Heart right ventricle (tissue), 16 donors: Measurements from ENCODE around the gene TMEM212. TPM values are rescaled to one million over a fixed set of nuclear protein-coding genes. Genes with fewer than 3 reads are reported as not detected.

ENCODE experiments used
- ATAC-seq, 8 donors: fragments of 200-7000 bp; cut with Tn5 transposase; one replicate each; pipeline ENCODE4 v1.9.1; 2020; ENCODE audit warnings: mild to moderate bottlenecking in 8 of 8, moderate library complexity in 8 of 8, moderate number of reproducible peaks in 1 of 8
- DNase-seq, 2 donors: peaks; one replicate each; pipeline ENCODE4 v3.0.0-alpha.2; 2020
- H3K27ac ChIP-seq, 10 donors: fragments of 200-600 bp; sonication (generic) in 2 of 10; one replicate each; pipeline versions ENCODE4 v1.5.0 to v1.8.0; 2020 to 2022; ENCODE audit warnings: mild to moderate bottlenecking in 3 of 10
- H3K27me3 ChIP-seq, 7 donors: fragments of 200-600 bp; one replicate each; pipeline ENCODE4 v1.8.0; 2021 to 2022; ENCODE audit warnings: mild to moderate bottlenecking in 2 of 7
- H3K36me3 ChIP-seq, 9 donors: fragments of 200-600 bp; sonication (generic) in 1 of 9; one replicate each; pipeline versions ENCODE4 v1.5.0 to v1.8.0; 2020 to 2022; ENCODE audit warnings: mild to moderate bottlenecking in 2 of 9
- H3K4me1 ChIP-seq, 9 donors: fragments of 200-600 bp; sonication (generic) in 1 of 9; one replicate each; pipeline versions ENCODE4 v1.5.0 to v1.8.0; 2020 to 2022; ENCODE audit warnings: mild to moderate bottlenecking in 4 of 9
- H3K4me3 ChIP-seq, 10 donors: fragments of 200-600 bp; sonication (generic) in 2 of 10; one replicate each; pipeline versions ENCODE4 v1.5.0 to v1.8.0; 2020 to 2022; ENCODE audit warnings: mild to moderate bottlenecking in 7 of 10, moderate library complexity in 2 of 10
- H3K9me3 ChIP-seq, 11 donors: fragments of 200-600 bp in 10 of 11; sonication (generic) in 2 of 11; one replicate each; pipeline versions ENCODE4 v1.5.0 to v1.8.0; 2013 to 2022; ENCODE audit warnings: mild to moderate bottlenecking in 2 of 11, control low read depth in 1 of 11, moderate library complexity in 1 of 11
- WGBS, 2 donors: extraction: QIAGEN DNeasy Blood & Tissue Kit; methylation state at CpG; one replicate each; pipeline ENCODE4 v1.1.7; 2013; ENCODE audit warnings: inconsistent platforms in 1 of 2; 5-methylcytosine and 5-hydroxymethylcytosine counted together
- intact Hi-C, 10 donors: fragments of 100-400 bp; cut with DNase I; formaldehyde crosslinking; loops; one replicate each; pipeline versions ENCODE4 v1.11.1 to v1.14.2; 2022
- polyA plus RNA-seq, 2 donors: library from polyadenylated mRNA; stranded (reverse); fragments of 200-250 nt; gene quantifications; one replicate each; pipeline ENCODE4 v1.2.3, GENCODE V29; 2013
- total RNA-seq, 10 donors: library from RNA; stranded (reverse); fragmentation: NEBNext Ultra II Directional in 3 of 10; extraction: Animal tissue kit (Norgen Biotek cat#: 25700) in 3 of 10; gene quantifications; one replicate each; pipeline versions ENCODE4 v1.2.1 to v1.2.4, GENCODE V29; 2021 to 2023
- TF ChIP-seq, protein P1 (sequence below), 9 donors: fragments of 200-600 bp; sonication (generic) in 2 of 9; IDR thresholded peaks; one replicate each; pipeline versions ENCODE4 v1.5.0 to v1.8.0; 2021 to 2022; ENCODE audit warnings: antibody characterized with exemption in 9 of 9, mild to moderate bottlenecking in 5 of 9, moderate library complexity in 1 of 9
- donor health status: Arrhythmogenic right ventricular cardiomyopathy.
- donor health status: ischemic (EF 13 %, LVEDD 7.1; RV severe dilation, severe dysfunction).
- donor health status: healthy with polysubstance abuse.
- donor health status: DM: no; HTN: yes; CAD: no.
- donor health status: DM: no; HTN: no; CAD: no.
- donor health status: ischemic (EF 25% LVEDD 6.9; RV normal size, moderate dysfunction).
- donor health status: ischemic (EF 25% LVEDD 5.7; RV mildly dilated, moderate dysfunction).
- donor health status: healthy.
- donor health status: DM: yes; HTN: yes; CAD: no.
- donor health status: Ischemic cardiomyopathy.
- donor health status: ischemic (EF 35%, LVEDD 5.7; RV mildly dilated, moderate dysfunction).
- donor health status: nonischemic (EF 11% LVEDD 7.7; RV severe dilation, severe dysfunction).
- donor health status: DM: yes; HTN: yes; CAD: no.
- donor health status: PGD.
- donor health status: ischemic (EF 29% LVEDD 5.4; RV normal size, mild dysfunction).
- donor health status: nonischemic (EF 23%, LVEDD 6.1; RV moderate dilation, normal function).

Gene TMEM212
- total and polyA plus RNA-seq, 12 donors, result not detected

GRCh38 chr3:171799501-171799900 lies 43.6 kb upstream of the TMEM212 start:
- no peak overlapping the region for H3K27ac ChIP-seq
- TF ChIP-seq, protein P1, sequence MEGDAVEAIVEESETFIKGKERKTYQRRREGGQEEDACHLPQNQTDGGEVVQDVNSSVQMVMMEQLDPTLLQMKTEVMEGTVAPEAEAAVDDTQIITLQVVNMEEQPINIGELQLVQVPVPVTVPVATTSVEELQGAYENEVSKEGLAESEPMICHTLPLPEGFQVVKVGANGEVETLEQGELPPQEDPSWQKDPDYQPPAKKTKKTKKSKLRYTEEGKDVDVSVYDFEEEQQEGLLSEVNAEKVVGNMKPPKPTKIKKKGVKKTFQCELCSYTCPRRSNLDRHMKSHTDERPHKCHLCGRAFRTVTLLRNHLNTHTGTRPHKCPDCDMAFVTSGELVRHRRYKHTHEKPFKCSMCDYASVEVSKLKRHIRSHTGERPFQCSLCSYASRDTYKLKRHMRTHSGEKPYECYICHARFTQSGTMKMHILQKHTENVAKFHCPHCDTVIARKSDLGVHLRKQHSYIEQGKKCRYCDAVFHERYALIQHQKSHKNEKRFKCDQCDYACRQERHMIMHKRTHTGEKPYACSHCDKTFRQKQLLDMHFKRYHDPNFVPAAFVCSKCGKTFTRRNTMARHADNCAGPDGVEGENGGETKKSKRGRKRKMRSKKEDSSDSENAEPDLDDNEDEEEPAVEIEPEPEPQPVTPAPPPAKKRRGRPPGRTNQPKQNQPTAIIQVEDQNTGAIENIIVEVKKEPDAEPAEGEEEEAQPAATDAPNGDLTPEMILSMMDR (IDR thresholded peaks at IDR 0.05), result no peak
- intact Hi-C loops, result no loop called here
- no peaks in the 10 kb centered on the region for H3K27me3 ChIP-seq
- no peaks in the 10 kb centered on the region for H3K36me3 ChIP-seq
- H3K9me3 ChIP-seq, result no peaks in the 10 kb centered on the region
- DNase-seq, result no peak
- H3K4me1 ChIP-seq, result peaks cover 3 to 64% (median 33%) of the 10 kb centered on the region in 9 donors
- WGBS, 2 donors, result 97 to 100% methylated on average over 1 of the region's 1 CpG
- no peak for ATAC-seq
- H3K4me3 ChIP-seq, result no peak overlapping the region

- WGBS, 2 donors, result 67 to 72% methylated on average over 4 of the region's 4 CpGs
- peaks cover 5 to 86% (median 56%) of the 10 kb centered on the region in 9 donors for H3K4me1 ChIP-seq
- H3K36me3 ChIP-seq, result no peaks in the 10 kb centered on the region
- no peaks in the 10 kb centered on the region for H3K27me3 ChIP-seq
- no peak overlapping the region for H3K4me3 ChIP-seq
- TF ChIP-seq, protein P1 (IDR thresholded peaks at IDR 0.05), result no peak
- H3K9me3 ChIP-seq, result no peaks in the 10 kb centered on the region
- intact Hi-C loops, result no loop called here
- ATAC-seq (peak in 4 of 8 donors; percentile 20 to 25 (median 22)), DNase-seq (no peak)
- H3K27ac ChIP-seq, result peak overlapping the region in 8 of 10 donors; percentile 7 to 82 (median 57)
Observed at GRCh38 chr3:171801738-171802589, 41.2 kb upstream of the TMEM212 start.

DNA sequence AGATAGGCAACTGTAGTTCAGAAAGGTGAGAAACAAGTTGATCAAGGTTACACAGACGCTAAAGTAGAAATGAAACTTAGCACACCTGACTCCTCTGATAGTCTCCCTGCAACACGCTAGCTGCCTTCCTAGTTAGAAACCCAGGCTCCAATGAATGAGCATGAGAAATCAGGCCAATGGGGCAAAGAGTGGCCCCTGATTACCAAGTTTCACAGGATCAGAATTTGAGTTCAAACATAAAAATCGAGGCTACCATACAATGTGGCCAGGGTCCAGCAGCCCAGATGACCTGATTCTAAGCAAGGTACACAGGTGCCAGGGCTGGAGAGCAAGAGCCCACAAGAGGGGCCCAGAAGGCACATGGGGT lies 40.6 kb upstream of the TMEM212 start:
- DNase-seq (no peak), ATAC-seq (no peak)
- TF ChIP-seq, protein P1 (IDR thresholded peaks at IDR 0.05), result no peak
- H3K4me3 ChIP-seq, result no peak overlapping the region
- intact Hi-C loops, result no loop called here
- H3K36me3 ChIP-seq, result no peaks in the 10 kb centered on the region
- H3K27ac ChIP-seq, result peak overlapping the region in 6 of 10 donors; percentile 46 to 82 (median 62)
- no peaks in the 10 kb centered on the region for H3K9me3 ChIP-seq
- WGBS, 2 donors, result 85 to 91% methylated on average over 3 of the region's 3 CpGs
- H3K4me1 ChIP-seq, result peaks cover 5 to 83% (median 53%) of the 10 kb centered on the region in 9 donors
- H3K27me3 ChIP-seq, result no peaks in the 10 kb centered on the region

DNA sequence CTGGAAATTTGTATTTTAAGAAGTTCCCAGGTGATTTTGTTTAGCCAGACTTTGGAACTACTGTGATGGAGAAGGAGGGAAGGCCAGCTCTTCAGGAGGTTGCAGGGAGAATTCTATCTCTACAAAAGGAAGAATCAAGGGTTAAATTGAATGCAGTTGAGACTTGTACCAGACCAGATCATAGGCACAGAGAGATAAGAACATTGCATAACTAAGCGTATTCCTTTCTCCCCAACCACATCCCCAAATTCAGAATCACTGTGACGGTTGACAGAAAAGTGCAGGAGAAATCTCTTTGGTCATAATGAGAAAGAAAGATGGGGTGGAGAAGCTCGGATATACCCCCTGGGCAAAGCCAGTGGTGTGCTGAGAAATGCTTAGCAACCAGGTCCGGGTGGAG lies 40.1 kb upstream of the TMEM212 start:
- no peaks in the 10 kb centered on the region for H3K36me3 ChIP-seq
- no peaks in the 10 kb centered on the region for H3K27me3 ChIP-seq
- intact Hi-C loops, result no loop called here
- DNase-seq (no peak), ATAC-seq (no peak)
- no peak overlapping the region for H3K4me3 ChIP-seq
- TF ChIP-seq, protein P1 (IDR thresholded peaks at IDR 0.05), result no peak
- H3K9me3 ChIP-seq, result no peaks in the 10 kb centered on the region
- H3K27ac ChIP-seq, result peak overlapping the region in 4 of 10 donors; percentile 53 to 82 (median 62)
- peaks cover 5 to 78% (median 48%) of the 10 kb centered on the region in 9 donors for H3K4me1 ChIP-seq
- 89 to 96% methylated on average over 4 of the region's 4 CpGs for WGBS, 2 donors
